ENCODE results near the gene VTI1A.

DNA sequence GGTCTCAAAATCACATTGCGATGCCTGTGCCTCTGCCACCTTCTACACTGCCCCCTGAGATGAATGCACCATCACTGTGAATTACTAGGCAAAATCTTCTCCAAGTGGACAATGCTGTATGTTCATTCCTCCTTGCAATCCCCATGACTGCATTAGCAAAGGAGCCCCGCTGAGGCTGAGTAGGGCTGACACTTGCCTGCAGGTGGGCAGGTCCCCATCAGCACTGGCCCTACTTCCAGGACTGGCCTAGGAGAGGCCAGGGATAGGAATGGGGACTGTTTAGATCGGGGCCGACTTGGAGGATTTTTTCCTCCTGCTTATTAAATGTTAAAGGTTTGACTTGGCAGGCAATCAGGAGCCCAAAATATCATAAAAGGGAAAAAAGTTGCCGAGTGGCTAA is 376.0 kb downstream of the VTI1A start:
- TF ChIP-seq EP300 (IDR thresholded peaks at IDR 0.05; ENCODE audit: borderline replicate concordance in 1 of 2, low read depth in 1 of 2, low read length in 1 of 2) (no peak), NFIC (IDR thresholded peaks at IDR 0.05; ENCODE audit: borderline replicate concordance) (no peak), RCOR1 (IDR thresholded peaks at IDR 0.05; ENCODE audit: low read length) (no peak), FOSL2 (IDR thresholded peaks at IDR 0.05; ENCODE audit: borderline replicate concordance, low read depth) (no peak), POLR2AphosphoS5 (IDR thresholded peaks at IDR 0.05; ENCODE audit: low read depth, low read length) (no peak)
- TF ChIP-seq, protein P1, sequence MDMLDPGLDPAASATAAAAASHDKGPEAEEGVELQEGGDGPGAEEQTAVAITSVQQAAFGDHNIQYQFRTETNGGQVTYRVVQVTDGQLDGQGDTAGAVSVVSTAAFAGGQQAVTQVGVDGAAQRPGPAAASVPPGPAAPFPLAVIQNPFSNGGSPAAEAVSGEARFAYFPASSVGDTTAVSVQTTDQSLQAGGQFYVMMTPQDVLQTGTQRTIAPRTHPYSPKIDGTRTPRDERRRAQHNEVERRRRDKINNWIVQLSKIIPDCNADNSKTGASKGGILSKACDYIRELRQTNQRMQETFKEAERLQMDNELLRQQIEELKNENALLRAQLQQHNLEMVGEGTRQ (IDR thresholded peaks at IDR 0.05; ENCODE audit: borderline replicate concordance, low read depth, low read length), result no peak
- TF ChIP-seq, protein P2, sequence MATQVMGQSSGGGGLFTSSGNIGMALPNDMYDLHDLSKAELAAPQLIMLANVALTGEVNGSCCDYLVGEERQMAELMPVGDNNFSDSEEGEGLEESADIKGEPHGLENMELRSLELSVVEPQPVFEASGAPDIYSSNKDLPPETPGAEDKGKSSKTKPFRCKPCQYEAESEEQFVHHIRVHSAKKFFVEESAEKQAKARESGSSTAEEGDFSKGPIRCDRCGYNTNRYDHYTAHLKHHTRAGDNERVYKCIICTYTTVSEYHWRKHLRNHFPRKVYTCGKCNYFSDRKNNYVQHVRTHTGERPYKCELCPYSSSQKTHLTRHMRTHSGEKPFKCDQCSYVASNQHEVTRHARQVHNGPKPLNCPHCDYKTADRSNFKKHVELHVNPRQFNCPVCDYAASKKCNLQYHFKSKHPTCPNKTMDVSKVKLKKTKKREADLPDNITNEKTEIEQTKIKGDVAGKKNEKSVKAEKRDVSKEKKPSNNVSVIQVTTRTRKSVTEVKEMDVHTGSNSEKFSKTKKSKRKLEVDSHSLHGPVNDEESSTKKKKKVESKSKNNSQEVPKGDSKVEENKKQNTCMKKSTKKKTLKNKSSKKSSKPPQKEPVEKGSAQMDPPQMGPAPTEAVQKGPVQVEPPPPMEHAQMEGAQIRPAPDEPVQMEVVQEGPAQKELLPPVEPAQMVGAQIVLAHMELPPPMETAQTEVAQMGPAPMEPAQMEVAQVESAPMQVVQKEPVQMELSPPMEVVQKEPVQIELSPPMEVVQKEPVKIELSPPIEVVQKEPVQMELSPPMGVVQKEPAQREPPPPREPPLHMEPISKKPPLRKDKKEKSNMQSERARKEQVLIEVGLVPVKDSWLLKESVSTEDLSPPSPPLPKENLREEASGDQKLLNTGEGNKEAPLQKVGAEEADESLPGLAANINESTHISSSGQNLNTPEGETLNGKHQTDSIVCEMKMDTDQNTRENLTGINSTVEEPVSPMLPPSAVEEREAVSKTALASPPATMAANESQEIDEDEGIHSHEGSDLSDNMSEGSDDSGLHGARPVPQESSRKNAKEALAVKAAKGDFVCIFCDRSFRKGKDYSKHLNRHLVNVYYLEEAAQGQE (IDR thresholded peaks at IDR 0.05; ENCODE audit: low read depth, low read length), result no peak
